HTERT RPE-1 (cell line): ENCODE data around the gene CPNE4.

Source experiments
- in situ Hi-C: fragments of 300-500 bp; cut with MboI; formaldehyde crosslinking; loops from 4 replicates; pipeline ENCODE4 v1.14.3; 2020; ENCODE audit warnings: low sequenced_read_pairs

CPNE4 gene

DNA sequence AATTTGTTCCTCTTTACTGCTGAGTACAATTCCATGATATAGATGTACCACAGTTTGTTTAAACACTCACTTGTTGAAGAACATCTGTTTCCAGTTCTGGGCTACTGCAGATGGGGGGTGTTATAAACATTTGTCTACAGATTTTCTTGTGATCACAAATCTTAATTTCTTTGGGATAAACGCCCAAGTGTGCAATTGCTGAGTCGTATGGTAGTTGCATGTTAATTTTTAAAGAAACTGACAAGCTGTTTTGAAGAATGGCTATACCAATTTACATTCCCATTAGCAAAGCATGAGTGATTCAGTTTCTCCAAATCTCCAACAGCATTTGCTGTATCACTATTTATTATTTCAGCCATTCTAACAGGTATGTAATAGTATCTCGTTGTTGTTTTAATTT lies 290.0 kb downstream of the CPNE4 start:
- in situ Hi-C loops: no loop called here

DNA sequence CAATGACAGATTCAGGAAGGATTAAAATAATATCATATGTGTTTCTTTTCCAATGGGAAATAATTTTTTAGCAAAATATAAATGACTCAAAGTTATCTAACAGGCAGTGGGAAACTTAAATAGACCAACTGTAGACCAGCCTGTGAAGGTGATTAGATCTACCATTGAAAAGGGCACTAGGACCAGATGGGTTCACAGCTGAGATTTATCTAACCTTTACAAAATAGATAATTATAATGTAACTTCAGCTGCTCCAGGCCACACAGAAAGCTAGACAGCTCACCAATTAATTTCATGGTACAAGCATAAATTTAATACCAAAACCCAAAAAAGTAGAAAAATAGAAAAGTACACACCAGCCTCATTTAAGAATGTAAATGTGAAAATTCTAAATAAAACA lies 291.7 kb downstream of the CPNE4 start:
- in situ Hi-C loops: no loop called here

DNA sequence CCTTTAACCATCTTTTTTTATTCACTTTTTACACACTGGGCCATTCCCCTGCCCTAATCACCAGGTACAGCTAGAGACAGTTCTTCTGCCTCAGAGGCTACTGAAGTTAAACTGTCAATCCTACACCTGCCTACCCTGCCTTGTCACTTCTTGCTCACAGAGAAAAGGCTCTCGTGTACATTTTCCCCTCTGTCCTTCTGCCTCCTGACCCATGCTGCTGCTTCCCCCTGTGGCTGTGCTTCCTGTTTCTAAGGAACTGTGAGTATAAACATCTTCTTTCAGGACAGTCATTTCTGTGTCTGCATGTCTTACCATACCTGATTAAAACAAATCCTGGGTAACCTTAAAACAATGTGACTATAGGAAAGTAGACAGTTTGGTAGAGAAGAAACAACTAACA lies 295.6 kb downstream of the CPNE4 start:
- in situ Hi-C loops: no loop called here

DNA sequence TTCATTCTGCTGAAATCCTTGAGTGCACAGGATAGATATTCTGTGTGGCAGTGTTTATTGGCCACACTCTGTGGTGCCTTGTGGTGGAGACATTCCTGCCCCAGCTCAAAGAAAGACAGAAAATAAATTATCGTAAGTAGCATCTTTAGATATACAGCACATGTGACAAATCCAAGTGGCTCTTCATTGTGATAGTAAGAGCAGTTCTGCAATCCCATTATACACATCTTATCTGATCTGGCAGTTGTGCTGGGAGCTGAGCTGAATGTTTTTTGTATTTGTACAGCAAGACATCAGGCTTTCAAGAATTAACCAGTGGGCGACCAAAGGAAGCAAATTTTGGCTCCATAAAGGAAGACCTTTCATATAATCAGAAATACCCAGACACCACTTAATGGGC lies 296.7 kb downstream of the CPNE4 start:
- in situ Hi-C loops: no loop called here

DNA sequence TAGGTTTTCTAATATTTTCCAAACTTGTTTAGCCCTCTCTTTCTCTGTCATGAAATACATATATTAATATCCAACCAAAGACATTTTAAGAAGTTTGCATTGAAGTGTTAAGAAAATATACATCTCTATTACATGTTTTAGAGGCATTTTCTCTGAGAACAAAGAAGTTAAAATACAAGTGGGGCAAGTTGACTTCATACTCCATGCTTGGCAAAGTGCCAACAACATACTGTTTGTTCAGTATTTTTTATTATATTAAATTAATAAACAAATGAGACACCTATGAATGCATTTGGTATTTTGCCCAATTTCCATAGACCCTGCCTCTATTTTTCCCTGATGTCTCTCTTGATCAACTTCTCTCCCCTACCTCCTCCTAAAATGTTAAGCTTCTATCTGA lies 299.3 kb downstream of the CPNE4 start:
- in situ Hi-C loops: no loop called here

DNA sequence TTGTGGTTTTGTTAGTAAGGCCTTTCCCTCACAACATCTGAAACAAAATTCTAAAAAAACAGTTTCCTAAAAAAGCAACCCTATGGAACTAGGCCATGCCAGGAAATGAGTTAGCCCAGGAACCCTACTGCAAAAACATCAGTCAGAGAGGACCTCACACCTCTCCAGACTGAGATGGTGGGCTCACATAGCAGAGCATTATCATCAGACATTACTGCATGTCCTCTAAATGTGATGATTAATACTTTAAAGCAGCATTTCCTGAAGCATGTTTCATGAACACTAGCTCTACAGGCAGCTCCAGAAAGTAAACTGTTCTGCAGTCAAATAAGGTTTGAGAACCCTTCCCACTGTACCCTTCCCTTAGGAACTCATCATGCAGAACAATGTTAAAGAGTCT lies 299.7 kb downstream of the CPNE4 start:
- in situ Hi-C loops: no loop called here

DNA sequence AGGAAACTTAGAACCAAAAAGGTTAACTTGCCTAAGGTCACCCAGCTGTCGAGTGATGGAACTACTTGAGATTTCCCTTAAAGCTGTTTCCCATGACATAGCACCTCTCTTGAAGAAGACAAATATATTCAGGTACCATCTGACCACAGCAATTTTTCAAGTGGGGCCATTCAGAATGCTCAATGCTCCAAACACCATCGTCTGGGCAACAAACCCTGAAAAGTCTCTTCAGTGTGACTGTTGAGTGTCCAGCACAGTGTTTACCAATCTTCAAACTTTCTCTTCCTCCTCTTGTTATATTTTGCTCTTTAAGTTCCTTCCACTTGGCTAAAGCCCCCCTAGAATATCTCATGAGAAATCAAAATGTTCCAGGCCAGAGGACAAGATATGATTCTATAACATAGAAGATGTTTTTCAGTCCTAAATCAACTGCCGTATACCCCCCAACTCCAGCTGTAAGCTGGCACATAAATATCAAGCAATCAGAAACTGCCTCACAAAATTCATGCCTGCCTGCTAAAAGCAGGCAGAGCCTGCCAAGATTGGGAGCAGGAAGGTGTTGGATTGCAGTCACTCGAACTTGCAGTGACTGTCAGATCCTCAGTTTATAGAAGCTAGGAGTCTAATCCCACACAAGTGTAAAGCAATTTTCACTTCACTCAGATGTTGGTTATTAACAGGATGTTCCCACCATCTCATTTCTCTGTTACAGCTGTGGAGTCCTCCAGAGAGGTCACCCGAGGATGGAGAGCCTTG lies 301.6 kb downstream of the CPNE4 start:
- in situ Hi-C loops: no loop called here

DNA sequence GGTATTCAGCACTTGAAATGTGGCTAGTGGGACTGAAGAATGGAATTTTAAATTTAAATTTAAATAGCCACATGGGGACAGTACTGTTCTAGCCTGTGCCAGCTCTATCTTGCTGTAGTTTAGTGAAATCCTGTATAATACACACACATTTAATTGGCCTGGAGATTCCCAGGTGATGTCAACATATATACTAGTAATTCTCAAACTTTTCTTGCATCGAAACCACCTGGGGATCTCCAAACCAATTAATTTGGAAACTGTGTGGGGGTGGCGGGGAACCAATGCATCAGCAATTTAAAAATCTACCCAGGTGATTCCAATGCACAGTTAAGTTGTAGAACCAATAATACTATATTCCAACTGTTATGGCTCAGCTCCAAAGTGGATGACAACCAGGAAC lies 303.1 kb downstream of the CPNE4 start:
- in situ Hi-C loops: no loop called here

DNA sequence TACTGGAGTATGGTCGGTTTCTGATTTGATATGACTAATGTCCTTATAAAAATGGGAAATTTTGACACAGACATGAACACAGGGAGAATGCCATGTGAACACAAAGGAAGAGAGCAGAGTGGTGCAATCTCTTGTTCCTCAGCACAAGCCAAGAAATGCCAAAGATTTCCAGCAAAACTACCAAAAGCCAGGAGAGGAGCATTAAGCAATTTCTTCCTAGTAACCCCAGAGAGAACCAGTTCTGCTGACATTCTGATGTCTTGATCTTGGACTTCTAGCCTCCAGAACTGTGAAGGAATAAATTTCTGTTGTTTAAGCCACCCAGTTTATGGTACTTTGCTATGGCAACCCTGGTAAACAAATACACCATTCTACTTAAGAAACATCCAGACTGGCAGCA lies 304.2 kb downstream of the CPNE4 start:
- in situ Hi-C loops: no loop called here

DNA sequence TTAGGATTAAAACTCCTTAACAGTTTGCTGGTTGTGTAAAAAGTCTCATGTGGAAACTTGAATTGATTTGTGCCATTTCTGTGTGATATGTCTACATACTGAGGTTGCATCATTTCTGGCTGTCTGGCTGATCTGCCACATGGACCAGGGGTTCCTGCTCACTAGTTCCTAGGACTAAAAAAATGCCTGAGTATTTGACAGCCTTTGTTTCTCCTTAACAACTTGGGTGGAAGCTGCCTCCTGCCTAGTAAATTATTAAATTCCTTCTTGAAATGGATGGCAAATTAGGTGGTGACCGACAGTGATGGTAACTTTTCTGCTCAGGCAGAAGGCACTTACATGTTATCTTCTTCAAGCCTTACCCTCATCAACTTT lies 305.2 kb downstream of the CPNE4 start:
- in situ Hi-C loops: no loop called here

DNA sequence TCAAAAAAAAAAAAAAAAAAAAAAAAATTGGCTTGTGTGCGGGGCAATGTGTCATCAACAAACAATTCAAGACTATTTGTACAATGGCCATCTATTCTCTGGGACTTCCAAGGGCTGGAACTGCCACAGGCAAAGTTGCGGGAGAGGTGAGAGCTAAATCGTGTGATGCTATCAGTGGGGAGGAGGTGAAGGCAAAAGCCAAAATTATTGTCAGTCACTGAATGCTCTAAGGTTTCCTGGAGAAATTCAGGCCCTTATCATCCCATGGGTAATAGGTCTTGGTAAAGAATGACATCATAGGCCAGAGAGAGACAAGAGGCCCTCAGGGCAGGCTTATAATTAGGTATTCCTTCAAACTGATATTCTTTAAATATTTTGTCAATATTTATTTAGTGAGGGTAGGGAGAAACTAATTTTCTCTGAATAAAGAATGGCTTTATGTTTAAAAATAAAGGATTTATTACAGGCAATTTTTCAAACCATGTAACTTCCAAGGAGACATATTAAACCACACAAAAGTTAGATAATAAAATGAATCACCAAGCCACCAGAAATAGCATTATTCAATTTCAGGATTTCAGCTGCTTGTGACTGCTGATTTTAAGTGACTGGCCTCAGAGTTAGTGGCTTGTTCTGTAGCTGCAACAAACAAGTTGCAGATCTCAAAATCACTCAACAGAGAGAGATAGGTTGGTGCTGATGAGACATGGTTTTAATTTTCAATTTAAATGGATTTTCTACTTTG lies 305.7 kb downstream of the CPNE4 start:
- in situ Hi-C loops: no loop called here

DNA sequence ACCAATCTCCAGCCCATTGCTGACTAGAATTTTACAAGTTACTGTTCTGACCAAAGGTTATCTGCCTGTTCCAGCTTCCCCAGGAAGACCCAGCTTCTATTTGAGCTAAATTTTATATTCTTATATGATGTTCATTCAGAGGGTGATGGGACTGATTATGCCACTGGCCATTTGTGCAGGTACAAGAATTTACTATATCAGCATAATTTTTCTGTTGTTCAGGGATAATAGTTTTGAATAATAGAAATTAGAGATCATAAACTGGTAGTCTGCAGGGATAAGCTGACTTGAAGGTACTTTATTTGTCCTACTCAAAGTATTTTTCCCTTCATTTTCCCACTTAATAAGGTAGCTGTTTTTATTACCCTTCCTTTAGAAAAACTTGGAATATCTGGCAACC lies 309.4 kb downstream of the CPNE4 start:
- in situ Hi-C loops: no loop called here

DNA sequence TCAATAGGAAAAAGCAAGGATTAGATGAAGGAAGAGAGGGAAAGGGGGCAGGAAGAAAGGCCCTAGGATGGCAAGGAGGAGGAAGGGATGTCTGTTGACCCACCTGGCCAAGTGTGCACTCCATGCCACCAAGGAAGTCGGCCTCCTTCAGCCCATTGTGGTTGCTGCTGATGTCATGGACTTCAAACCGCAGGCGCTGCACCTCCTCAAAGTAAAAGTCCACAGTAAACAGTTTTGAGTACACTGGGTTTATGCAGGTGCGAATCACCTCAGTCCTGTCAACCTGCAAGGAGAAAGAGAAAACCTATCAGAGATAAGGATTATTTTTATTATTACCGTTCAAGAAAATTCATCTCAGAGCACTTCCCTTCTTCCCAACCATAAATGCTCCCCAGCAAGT lies 311.5 kb downstream of the CPNE4 start:
- in situ Hi-C loops: no loop called here

DNA sequence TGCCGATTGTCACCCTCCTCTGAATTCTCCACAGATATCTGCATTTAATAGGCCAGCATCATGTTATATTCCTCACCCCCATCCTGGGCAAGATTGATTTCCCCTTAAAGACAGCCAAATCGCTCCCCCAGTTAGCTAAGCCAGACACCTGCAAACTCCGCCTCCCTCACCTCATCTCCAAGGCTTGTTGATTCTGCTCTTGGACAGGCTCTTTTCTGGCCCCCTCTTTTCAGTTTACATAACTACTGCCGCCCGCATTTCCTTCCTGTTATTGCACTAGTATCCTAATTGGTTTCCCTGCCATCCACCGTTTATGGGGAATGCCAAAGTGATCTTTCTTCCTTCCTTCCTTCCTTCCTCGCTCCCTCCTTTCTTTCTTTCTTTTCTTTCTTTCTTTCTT lies 317.3 kb downstream of the CPNE4 start:
- in situ Hi-C loops: no loop called here

DNA sequence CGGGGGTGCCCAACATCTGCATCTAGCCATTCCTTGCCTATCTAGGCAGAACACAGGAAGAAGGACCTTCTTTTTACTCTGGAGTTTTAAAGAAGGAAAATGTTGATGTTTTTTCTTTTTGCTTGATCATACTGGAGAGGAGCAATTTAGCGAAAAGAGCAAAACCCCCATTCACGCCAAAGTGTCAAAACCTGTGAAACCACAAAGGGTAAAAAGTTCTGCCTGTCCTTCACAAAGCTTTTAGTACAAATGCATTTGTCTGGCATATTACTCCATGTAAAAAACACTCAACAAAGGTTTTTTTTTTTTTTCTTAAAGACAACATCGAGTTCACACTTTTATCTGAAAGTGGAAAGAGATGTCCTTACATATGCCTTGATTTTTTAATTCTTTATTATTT lies 317.9 kb downstream of the CPNE4 start:
- in situ Hi-C loops: no loop called here

DNA sequence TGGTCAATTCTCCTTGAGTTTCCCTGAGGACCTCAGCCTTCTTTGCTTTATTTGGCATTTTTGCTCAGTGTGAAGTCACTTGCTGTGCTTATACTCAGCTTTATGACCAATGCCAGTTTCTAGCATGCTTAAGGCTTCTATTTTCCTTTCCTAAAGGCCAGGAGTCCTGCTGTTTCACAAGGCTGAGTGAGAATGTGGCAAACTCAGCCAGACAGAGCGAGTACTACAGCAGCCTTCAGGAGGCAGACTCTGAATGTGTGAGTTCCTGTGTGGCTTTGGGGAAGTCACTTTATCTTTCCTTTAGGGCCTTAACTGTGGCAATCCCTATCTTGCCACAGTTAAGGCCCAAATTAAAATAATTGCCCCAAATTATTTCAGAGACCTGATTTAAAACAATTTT lies 318.8 kb downstream of the CPNE4 start:
- in situ Hi-C loops: no loop called here

DNA sequence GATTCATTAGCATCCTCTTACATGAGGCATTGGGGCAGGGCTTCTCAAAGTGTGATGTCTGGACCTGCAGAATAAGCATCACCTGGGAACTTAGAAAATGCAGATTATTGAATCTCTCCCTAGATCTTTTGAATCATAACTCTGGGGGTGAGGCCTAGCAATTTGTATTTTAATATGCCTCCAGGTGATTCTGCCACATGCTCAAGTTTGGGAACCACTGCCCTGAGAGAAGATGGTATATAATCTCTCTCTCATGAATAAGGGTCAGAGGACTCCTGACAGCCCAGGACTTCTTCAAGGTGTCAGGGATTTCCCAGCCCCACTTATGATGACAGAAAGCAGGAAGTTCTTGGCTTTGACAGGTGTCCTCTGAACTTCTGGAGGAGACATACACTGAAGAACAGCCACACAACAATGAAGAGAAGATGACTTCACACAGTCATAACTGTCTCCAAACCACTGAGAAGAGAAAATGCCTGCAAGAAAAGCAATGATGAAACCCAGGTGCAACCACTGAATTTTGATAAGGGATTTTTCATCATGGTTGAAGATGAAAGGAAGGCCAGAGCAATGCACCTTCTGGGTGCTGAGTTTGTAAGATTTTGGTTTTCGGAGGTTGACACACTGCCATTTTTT lies 320.1 kb downstream of the CPNE4 start:
- in situ Hi-C loops: no loop called here

DNA sequence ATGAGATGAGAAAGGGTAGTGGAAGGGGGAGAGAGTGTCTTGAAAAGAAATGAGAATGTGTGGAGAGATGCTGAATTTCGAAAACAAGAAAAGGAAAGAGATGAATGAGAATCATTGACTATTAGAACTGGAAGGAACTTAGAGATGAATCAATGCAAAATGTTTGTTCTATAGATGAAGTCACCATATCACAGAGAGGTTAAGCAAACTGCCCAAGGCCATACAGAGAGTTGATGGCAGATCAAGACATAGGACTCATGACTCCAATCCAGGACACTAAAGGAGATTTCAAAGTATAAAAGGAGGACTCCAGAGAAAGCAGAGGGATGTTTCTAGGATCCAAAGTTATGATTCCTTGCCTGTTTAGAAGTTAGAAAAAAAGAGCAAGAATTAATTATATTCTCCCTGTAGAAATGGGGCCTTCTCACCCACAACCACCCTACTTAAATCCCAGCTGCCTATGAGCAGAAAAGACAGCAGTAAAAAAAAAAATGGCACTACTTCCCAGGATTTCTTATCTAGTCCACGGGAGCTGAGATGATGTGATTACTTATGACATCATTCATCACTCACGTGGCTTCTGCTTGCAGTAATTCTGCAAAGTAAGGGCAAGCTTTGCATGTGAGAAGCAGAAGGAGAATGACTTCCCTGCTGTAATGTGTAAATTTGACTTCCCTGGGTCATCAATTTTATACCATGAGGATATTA lies 321.2 kb downstream of the CPNE4 start:
- in situ Hi-C loops: no loop called here

DNA sequence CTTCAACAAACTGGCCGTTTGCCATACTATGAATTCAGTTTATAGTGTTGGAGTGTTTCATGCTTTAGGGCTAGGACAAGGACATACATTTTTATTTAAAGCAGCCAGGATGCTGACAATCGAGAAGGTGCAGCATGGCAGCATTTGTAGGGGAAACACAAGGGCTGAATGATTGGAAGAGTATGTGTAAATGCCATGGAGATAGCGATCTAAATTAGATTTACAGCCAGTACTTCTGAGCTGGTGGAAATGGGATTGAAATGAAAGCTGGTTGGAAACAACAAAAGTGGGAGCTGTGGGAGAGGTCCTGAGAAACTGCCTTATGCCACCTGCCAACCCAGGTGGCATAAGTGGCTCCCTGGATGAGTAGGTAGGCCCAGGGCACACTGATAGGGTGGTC lies 322.2 kb downstream of the CPNE4 start:
- in situ Hi-C loops: no loop called here

DNA sequence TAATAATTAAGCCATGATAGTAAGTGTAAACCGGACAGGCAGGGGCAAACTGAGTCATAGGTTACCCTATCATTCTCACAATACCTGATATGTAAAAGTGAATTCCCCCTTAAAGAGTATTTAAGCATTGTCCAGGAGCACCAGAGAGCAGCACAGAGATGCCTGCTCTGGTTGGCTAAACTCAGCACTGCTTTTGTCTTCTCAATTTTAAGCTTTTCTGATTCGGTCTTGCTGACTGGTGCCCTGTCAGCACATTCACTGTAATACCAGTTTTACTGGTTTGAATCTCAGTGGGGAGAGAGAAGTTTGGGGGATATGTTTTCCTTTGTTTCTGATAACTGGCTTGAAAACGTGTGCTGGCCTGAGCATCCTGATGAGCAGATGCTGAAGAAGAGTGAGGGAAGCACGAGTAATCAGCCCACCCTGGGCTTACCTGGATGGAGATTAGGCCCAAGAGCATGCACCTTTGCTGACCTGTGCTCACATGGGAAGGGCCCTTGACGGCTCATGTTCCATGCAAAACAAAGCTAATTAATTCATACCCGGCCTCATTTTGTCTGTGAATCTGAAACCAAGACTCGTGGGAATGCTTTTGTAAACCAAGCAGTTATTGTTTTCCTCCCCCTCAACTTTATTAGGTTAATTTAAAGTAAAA lies 323.6 kb downstream of the CPNE4 start:
- in situ Hi-C loops: no loop called here

DNA sequence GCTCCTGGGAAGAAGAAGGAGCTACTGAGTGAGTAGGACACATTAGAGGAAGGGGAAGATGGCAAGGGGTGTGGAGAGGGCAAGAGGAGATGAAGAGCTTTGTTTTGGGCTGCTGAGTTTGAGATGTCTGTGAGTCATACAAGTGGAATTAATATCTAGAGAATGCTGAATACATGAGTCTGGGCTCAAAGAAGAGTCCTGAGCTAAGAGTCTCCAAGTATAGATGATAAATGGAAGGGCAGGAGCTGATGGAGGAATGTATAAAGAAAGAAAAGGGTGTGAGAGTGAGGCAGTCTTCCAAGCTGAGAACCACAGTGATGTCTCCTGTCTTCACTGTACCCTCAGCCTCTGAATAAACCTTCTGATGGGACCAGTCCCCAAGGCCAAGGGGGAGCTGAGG lies 326.6 kb downstream of the CPNE4 start:
- in situ Hi-C loops: no loop called here
